Hematopoietic multipotent progenitor cell treated with erythropoietin and hydrocortisone succinate and interleukin-3 and kit ligand, for 8 days (in vitro differentiated cells): ENCODE results near the gene PDIA6.
A peak's percentile ranks its signal among the peaks of the same experiment; 100 is the strongest.
"Not testable (repeated sequence)": the region's sequence is repeated elsewhere in the genome, so short reads cannot be mapped to it uniquely, and the experiment has no call there.

ENCODE experiments used
- DNase-seq: peaks from one replicate; pipeline ENCODE4 v3.0.0-alpha.2; 2015

PDIA6 gene

GRCh38 chr2:10832203-10832936, 19.8 kb upstream of the PDIA6 start:
- peak; percentile 74 for DNase-seq

- no peak for DNase-seq
Measured at GRCh38 chr2:10831400-10831985, 18.9 kb upstream of the PDIA6 start.

- DNase-seq: no peak
Measured at GRCh38 chr2:10830641-10831399, 18.2 kb upstream of the PDIA6 start.

GRCh38 chr2:10830203-10830602, 17.6 kb upstream of the PDIA6 start:
- no peak for DNase-seq

GRCh38 chr2:10829299-10829698, 16.7 kb upstream of the PDIA6 start:
- no peak for DNase-seq

- DNase-seq: no peak
Measured at GRCh38 chr2:10828346-10828745, 15.8 kb upstream of the PDIA6 start.

- no peak for DNase-seq
Measured at GRCh38 chr2:10826625-10827024, 14.0 kb upstream of the PDIA6 start.

- DNase-seq: no peak
Measured at GRCh38 chr2:10826026-10826425, 13.4 kb upstream of the PDIA6 start.

GRCh38 chr2:10824191-10824590, 11.6 kb upstream of the PDIA6 start:
- no peak for DNase-seq

GRCh38 chr2:10820978-10821695, 8.6 kb upstream of the PDIA6 start:
- no peak for DNase-seq

GRCh38 chr2:10820562-10820961, 8.0 kb upstream of the PDIA6 start:
- no peak for DNase-seq

- no peak for DNase-seq
Measured at GRCh38 chr2:10819714-10820314, 7.2 kb upstream of the PDIA6 start.

GRCh38 chr2:10818984-10819383, 6.4 kb upstream of the PDIA6 start:
- no peak for DNase-seq

GRCh38 chr2:10818305-10818704, 5.7 kb upstream of the PDIA6 start:
- DNase-seq: not testable (repeated sequence)

- DNase-seq: no peak
Measured at GRCh38 chr2:10817413-10817812, 4.8 kb upstream of the PDIA6 start.

- DNase-seq: no peak
Measured at GRCh38 chr2:10814571-10815331, 2.2 kb upstream of the PDIA6 start.

- no peak for DNase-seq
Measured at GRCh38 chr2:10814142-10814541, 1.6 kb upstream of the PDIA6 start.

GRCh38 chr2:10813163-10814138, 866 bp upstream of the PDIA6 start:
- DNase-seq: not testable (repeated sequence)

- no peak for DNase-seq
Measured at GRCh38 chr2:10811517-10811916, 1.1 kb downstream of the PDIA6 start.

GRCh38 chr2:10810202-10811161, 2.1 kb downstream of the PDIA6 start:
- DNase-seq: peak; percentile 61
